Stimulated activated CD8-positive, alpha-beta memory T cell treated with anti-CD3 and anti-CD28 coated beads, Interleukin-4, amount 100 ng/mL, for 4 hours (primary cell): Measurements from ENCODE around the gene CYP26B1.

Experiments used
- DNase-seq, 2 donors: peaks; one replicate each; pipeline ENCODE4 v3.0.0-alpha.2; 2020; ENCODE audit warnings: low read depth in 2 of 2, low spot score in 1 of 2

CYP26B1 gene

DNA sequence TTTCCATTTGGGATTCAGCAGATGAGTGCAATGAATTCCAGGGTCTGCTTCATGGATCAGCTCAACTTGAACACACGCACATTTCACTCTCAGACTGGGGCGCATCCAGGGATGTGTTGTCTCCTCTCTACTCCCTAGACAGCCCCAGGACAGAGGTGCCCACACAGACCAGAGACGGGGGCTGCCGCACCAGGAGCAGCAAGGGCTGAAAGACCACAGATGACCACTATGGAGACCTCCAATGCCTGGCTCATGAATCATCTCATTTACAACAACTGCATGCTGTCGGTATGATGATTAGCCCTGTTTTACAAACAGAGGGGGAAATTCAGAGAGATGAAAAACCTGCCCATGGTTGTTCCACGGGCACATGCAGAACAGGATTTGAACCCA is 63.1 kb downstream of the CYP26B1 start:
- DNase-seq = no peak

DNA sequence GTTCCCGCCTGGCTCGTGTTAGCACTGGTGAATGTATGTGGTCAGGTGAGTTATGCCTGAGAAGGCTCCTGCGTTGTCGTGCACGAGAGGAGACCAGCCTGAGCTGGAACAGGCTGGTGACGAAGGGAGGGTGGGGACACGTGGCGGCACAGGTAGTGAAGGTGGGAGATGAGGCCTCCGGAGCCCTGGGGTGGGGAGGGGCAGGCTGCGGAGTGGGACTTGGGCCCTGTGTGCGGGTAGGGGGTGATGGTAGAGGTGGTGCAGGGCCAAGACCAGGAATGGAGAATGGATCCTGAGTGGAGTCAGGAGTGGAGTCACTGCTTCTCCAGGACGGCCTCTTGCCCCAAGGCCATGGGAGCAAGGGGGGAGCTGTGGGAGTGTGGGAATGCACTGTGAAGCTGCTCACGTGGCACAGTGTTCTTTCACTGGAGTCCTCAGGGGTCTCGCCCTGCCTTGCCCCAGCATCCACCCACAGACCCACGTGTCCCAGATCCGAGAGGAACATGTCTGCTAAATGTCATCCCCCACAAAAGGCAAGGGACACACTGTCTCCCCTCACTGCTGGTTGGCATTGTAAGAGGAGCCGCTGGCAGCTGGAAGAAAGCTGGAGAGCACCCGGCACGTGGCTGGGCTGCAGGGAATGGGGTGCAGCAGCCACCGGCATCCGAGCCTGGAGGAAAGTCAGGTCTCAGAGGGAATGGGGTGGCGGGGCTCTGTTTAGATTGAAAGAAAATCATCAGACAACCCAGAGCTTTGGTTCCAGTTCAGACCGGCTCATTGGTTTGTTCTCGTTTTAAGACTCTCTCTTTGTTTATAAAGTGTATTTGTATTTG is 63.7 kb downstream of the CYP26B1 start:
- DNase-seq = no peak

DNA sequence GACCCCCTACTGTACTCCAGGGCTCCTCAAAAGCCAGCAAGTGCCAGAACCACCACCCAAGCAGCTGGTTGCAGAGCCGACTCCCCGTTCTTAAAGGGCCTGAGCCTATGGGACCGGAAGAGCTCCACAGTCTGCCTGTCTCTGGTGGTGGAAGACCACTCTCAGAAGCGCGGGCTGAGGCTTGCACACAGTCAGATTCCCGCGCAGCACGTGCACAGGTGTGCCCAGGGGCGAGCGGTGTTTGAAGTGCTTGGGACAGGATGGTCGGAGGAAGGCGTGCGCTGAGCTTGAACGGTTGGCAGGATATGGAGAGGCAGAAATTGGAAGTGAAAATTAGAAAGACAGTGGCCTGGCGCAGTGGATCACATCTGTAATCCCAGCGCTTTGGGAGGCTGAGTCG is 64.8 kb downstream of the CYP26B1 start:
- DNase-seq = no peak

DNA sequence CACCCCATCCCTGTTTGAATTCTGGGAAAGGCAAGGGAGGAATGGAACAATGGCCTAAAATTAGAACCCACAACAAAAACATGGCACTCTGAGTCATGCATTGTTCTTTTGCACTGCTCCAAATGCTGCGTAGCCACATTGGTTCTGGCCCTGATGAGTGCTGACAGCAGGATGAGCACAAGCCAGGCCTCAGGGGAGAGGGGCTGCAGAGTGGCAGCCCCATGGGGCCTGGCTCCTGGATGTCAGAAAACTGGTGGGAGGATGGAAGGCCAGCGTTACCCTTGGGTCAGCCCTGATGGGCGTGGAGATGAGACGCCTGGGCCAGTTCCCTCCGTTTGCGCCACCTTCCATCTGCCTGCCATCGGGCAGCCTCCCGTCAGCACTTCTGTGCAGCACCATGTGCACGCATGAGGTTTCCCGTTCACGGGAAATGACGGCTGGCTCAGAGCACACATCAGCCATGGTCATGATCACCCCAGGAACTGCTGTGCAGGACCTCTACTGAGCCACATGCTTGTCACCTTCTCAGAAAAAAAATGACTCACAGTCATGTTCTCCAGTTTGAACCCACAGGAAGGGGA is 65.6 kb downstream of the CYP26B1 start:
- DNase-seq = no peak

DNA sequence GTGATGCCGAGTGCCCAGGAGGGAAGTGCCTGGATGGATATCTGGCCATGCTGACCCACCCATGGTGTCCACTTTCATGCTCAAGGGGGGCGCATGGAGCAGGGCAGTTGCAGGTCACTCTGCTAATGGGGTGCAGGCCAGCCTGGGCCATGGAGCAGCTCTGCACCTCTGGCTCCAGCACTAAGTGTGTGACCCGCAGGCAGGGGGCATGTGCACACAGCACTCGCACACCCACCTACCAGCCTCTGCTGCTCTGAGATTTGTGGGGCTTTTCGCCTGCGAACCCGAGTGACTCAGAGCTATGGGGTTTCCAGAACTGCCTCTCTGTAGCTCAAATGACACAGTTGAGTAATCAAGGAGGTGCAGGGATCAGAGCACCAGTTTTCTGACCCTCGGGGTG is 66.2 kb downstream of the CYP26B1 start:
- no peak for DNase-seq

DNA sequence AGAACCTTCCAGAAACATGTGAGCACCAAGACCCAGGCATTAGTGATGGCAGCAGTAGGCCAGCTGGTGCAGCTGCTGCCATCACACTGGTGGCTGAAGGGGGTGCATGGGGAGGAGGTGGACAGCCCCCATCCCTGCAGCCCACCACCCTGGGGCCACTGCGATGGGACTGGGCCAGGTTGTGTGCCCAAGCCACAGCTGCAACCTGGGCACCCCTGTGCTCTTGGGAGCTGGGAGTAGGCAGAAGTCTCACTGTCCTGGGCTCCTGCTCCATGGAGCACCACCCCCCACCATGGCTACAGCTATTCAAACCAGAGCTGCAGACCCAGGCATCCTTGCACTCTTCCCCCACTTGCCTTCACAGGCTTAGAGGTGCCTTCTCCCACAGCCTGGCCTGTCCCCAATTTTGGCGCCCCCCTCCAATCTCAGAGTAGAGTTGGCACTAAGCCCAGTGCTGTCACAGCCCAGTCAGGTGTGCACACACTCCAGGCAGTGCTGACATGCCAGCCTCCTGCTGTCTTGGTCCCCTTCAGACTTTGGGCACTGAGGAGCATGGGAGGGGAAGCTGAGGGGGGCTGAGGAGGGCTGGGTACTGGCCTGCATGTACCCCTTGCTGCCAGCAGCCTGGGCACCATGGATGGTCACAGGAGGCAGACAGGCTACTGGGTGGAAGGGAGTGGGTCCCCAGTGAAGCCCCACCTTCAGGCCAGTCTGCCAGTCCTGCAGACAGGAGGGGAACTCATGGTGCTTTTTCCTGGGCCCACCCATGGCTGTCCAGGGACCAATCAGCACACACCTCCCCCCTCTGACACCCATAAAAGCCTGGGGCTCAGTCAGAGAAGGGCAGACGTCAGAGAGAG is 67.1 kb downstream of the CYP26B1 start:
- no peak for DNase-seq
